Measurements from ENCODE around the gene GALNT9. TPM values are rescaled to one million over a fixed set of nuclear protein-coding genes. Genes with fewer than 3 reads are reported as not detected.

GALNT9 gene
- polyA plus RNA-seq, 1 donor, result 4.5 TPM

GRCh38 chr12:132335179-132335756 lies 5.9 kb upstream of the GALNT9 start:
- H3K27ac ChIP-seq (ENCODE audit: low read length), result no peak overlapping the region
- no CpG with 5 or more reads among the region's 11 CpGs for WGBS (ENCODE audit: insufficient coverage, low lambda C conversion rate)
- peaks cover 34% of the 10 kb centered on the region for H3K27me3 ChIP-seq (ENCODE audit: control insufficient read depth, insufficient read depth, low read length)
- H3K4me3 ChIP-seq (ENCODE audit: low read length), result no peak overlapping the region
- no peak for DNase-seq
- H3K4me1 ChIP-seq (ENCODE audit: control insufficient read depth, insufficient read depth, low read length), result no peaks in the 10 kb centered on the region
- peaks cover 12% of the 10 kb centered on the region for H3K9me3 ChIP-seq (ENCODE audit: control insufficient read depth, low read depth, low read length)
- H3K36me3 ChIP-seq (ENCODE audit: control insufficient read depth, insufficient read depth, low read length), result no peaks in the 10 kb centered on the region

GRCh38 chr12:132333766-132334165 lies 4.4 kb upstream of the GALNT9 start:
- no peaks in the 10 kb centered on the region for H3K4me1 ChIP-seq (ENCODE audit: control insufficient read depth, insufficient read depth, low read length)
- peaks cover 12% of the 10 kb centered on the region for H3K9me3 ChIP-seq (ENCODE audit: control insufficient read depth, low read depth, low read length)
- no peak overlapping the region for H3K27ac ChIP-seq (ENCODE audit: low read length)
- DNase-seq, result no peak
- no peaks in the 10 kb centered on the region for H3K36me3 ChIP-seq (ENCODE audit: control insufficient read depth, insufficient read depth, low read length)
- H3K4me3 ChIP-seq (ENCODE audit: low read length), result no peak overlapping the region
- no CpG with 5 or more reads among the region's 26 CpGs for WGBS (ENCODE audit: insufficient coverage, low lambda C conversion rate)
- peaks cover 44% of the 10 kb centered on the region for H3K27me3 ChIP-seq (ENCODE audit: control insufficient read depth, insufficient read depth, low read length)

GRCh38 chr12:132333273-132333672 lies 3.9 kb upstream of the GALNT9 start:
- WGBS (ENCODE audit: insufficient coverage, low lambda C conversion rate), result no CpG with 5 or more reads among the region's 13 CpGs
- no peak for DNase-seq
- Histone ChIP-seq H3K36me3 (ENCODE audit: control insufficient read depth, insufficient read depth, low read length) (no peaks in the 10 kb centered on the region), H3K9me3 (ENCODE audit: control insufficient read depth, low read depth, low read length) (peaks cover 12% of the 10 kb centered on the region), H3K4me1 (ENCODE audit: control insufficient read depth, insufficient read depth, low read length) (no peaks in the 10 kb centered on the region), H3K27ac (ENCODE audit: low read length) (no peak overlapping the region), H3K4me3 (ENCODE audit: low read length) (no peak overlapping the region), H3K27me3 (ENCODE audit: control insufficient read depth, insufficient read depth, low read length) (peaks cover 49% of the 10 kb centered on the region)

- peaks cover 70% of the 10 kb centered on the region for H3K27me3 ChIP-seq (ENCODE audit: control insufficient read depth, insufficient read depth, low read length)
- peaks cover 3% of the 10 kb centered on the region for H3K9me3 ChIP-seq (ENCODE audit: control insufficient read depth, low read depth, low read length)
- WGBS (ENCODE audit: insufficient coverage, low lambda C conversion rate), result no CpG with 5 or more reads among the region's 5 CpGs
Measured at GRCh38 chr12:132330549-132330881, 1.1 kb upstream of the GALNT9 start.

GRCh38 chr12:132329720-132330548 lies 545 bp upstream of the GALNT9 start:
- peaks cover 74% of the 10 kb centered on the region for H3K27me3 ChIP-seq (ENCODE audit: control insufficient read depth, insufficient read depth, low read length)
- no peak overlapping the region for H3K27ac ChIP-seq (ENCODE audit: low read length)
- no peaks in the 10 kb centered on the region for H3K4me1 ChIP-seq (ENCODE audit: control insufficient read depth, insufficient read depth, low read length)
- H3K4me3 ChIP-seq (ENCODE audit: low read length), result no peak overlapping the region
- DNase-seq, result no peak
- no peaks in the 10 kb centered on the region for H3K36me3 ChIP-seq (ENCODE audit: control insufficient read depth, insufficient read depth, low read length)
- H3K9me3 ChIP-seq (ENCODE audit: control insufficient read depth, low read depth, low read length), result peaks cover 3% of the 10 kb centered on the region
- WGBS (ENCODE audit: insufficient coverage, low lambda C conversion rate), result no CpG with 5 or more reads among the region's 49 CpGs

More at GRCh38 chr12:132330549-132330881, 1.1 kb upstream of the GALNT9 start:
- Histone ChIP-seq H3K27ac (ENCODE audit: low read length) (no peak overlapping the region), H3K36me3 (ENCODE audit: control insufficient read depth, insufficient read depth, low read length) (no peaks in the 10 kb centered on the region), H3K4me1 (ENCODE audit: control insufficient read depth, insufficient read depth, low read length) (no peaks in the 10 kb centered on the region), H3K4me3 (ENCODE audit: low read length) (no peak overlapping the region)
- no peak for DNase-seq

GRCh38 chr12:132328282-132329029 lies 933 bp downstream of the GALNT9 start:
- Histone ChIP-seq H3K27ac (ENCODE audit: low read length) (no peak overlapping the region), H3K9me3 (ENCODE audit: control insufficient read depth, low read depth, low read length) (peaks cover 3% of the 10 kb centered on the region), H3K36me3 (ENCODE audit: control insufficient read depth, insufficient read depth, low read length) (no peaks in the 10 kb centered on the region), H3K4me3 (ENCODE audit: low read length) (no peak overlapping the region), H3K27me3 (ENCODE audit: control insufficient read depth, insufficient read depth, low read length) (peaks cover 82% of the 10 kb centered on the region), H3K4me1 (ENCODE audit: control insufficient read depth, insufficient read depth, low read length) (no peaks in the 10 kb centered on the region)
- DNase-seq, result no peak
- no CpG with 5 or more reads among the region's 34 CpGs for WGBS (ENCODE audit: insufficient coverage, low lambda C conversion rate)

- no peak overlapping the region for H3K4me3 ChIP-seq (ENCODE audit: low read length)
- no CpG with 5 or more reads among the region's 32 CpGs for WGBS (ENCODE audit: insufficient coverage, low lambda C conversion rate)
- no peak overlapping the region for H3K27ac ChIP-seq (ENCODE audit: low read length)
- H3K9me3 ChIP-seq (ENCODE audit: control insufficient read depth, low read depth, low read length), result no peaks in the 10 kb centered on the region
- H3K27me3 ChIP-seq (ENCODE audit: control insufficient read depth, insufficient read depth, low read length), result peaks cover 87% of the 10 kb centered on the region
- peak in 1 of 2 donors; percentile 7 for DNase-seq
- no peaks in the 10 kb centered on the region for H3K4me1 ChIP-seq (ENCODE audit: control insufficient read depth, insufficient read depth, low read length)
- H3K36me3 ChIP-seq (ENCODE audit: control insufficient read depth, insufficient read depth, low read length), result no peaks in the 10 kb centered on the region
Measured at GRCh38 chr12:132327336-132328171, 1.8 kb downstream of the GALNT9 start.

GRCh38 chr12:132326646-132327045 lies 2.7 kb downstream of the GALNT9 start:
- H3K36me3 ChIP-seq (ENCODE audit: control insufficient read depth, insufficient read depth, low read length), result no peaks in the 10 kb centered on the region
- no peak overlapping the region for H3K27ac ChIP-seq (ENCODE audit: low read length)
- H3K9me3 ChIP-seq (ENCODE audit: control insufficient read depth, low read depth, low read length), result no peaks in the 10 kb centered on the region
- H3K4me1 ChIP-seq (ENCODE audit: control insufficient read depth, insufficient read depth, low read length), result no peaks in the 10 kb centered on the region
- no peak overlapping the region for H3K4me3 ChIP-seq (ENCODE audit: low read length)
- no CpG with 5 or more reads among the region's 11 CpGs for WGBS (ENCODE audit: insufficient coverage, low lambda C conversion rate)
- peaks cover 84% of the 10 kb centered on the region for H3K27me3 ChIP-seq (ENCODE audit: control insufficient read depth, insufficient read depth, low read length)
- DNase-seq, result no peak

- Histone ChIP-seq H3K27ac (ENCODE audit: low read length) (no peak overlapping the region), H3K27me3 (ENCODE audit: control insufficient read depth, insufficient read depth, low read length) (peaks cover 75% of the 10 kb centered on the region), H3K9me3 (ENCODE audit: control insufficient read depth, low read depth, low read length) (no peaks in the 10 kb centered on the region), H3K4me3 (ENCODE audit: low read length) (no peak overlapping the region), H3K36me3 (ENCODE audit: control insufficient read depth, insufficient read depth, low read length) (no peaks in the 10 kb centered on the region), H3K4me1 (ENCODE audit: control insufficient read depth, insufficient read depth, low read length) (no peaks in the 10 kb centered on the region)
- no CpG with 5 or more reads among the region's 15 CpGs for WGBS (ENCODE audit: insufficient coverage, low lambda C conversion rate)
- DNase-seq, result no peak
Measured at GRCh38 chr12:132325733-132326130, 3.7 kb downstream of the GALNT9 start.

Measured in large intestine (tissue), 3 donors.